Measurements from ENCODE around the gene HNRNPUL2. TPM values are rescaled to one million over a fixed set of nuclear protein-coding genes. Genes with fewer than 3 reads are reported as not detected.

Gene HNRNPUL2
- total and polyA plus RNA-seq, 2 of the 8 experiments (the other 6 are each of a cell fraction or from before 2014, with no cell fraction given): 14.9 to 46.4 TPM

DNA sequence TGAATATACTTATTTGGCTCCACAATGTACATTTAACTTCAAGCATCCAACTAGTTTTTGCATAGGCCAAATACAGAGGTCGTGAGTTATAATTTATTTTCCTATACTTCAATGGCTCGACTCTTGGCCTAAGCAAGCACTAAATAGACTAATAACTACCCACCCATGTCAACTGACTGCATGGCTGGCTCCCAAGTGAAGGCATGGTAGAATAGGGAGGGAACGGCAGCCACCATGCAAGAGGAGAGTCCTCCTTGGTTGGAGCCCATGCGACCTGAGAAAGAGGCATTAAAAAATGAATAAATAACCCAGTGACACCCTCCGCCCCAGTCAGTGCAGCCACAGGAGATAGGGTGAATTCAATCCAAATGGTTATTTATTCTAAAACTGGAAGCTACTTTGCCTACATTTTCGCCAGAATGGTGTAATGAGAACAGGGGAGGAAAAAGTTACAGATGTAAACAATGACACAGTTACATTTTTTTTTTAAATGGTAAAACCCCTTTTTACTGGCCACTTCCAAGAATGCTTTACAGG, 14.9 kb downstream of the HNRNPUL2 start:
- H4K8ac ChIP-seq (ENCODE audit: extremely low read depth, insufficient read depth, low read length): no peak overlapping the region
- POLR2A ChIA-PET (ENCODE audit: partially characterized antibody): interaction anchor here (1.0 to 61.4 kb wide), 5 partner anchors 11 to 58 kb away, joined by 3 to 2041 read pairs (median 5); partner anchors contain the start of genes C11orf98, CSKMT, GANAB and HNRNPUL2

More for the DNA sequence above, 14.9 kb downstream of the HNRNPUL2 start:
- H3K56ac ChIP-seq (replicated peaks; ENCODE audit: insufficient read length, low read depth, low read length): no peak overlapping the region
- H3K9me3 ChIP-seq (ENCODE audit: insufficient read depth in 2 of 2, low read depth in 1 of 2, low read length in 1 of 2): no peaks in the 10 kb centered on the region
- H3K79me2 ChIP-seq (ENCODE audit: control insufficient read depth in 1 of 2, insufficient read depth in 2 of 2, low read length in 2 of 2): peaks cover 0 to 11% of the 10 kb centered on the region in 2 experiments; a peak in 2 of 4 replicates
- H3K23ac ChIP-seq (ENCODE audit: insufficient read length): no peak overlapping the region
- no peak overlapping the region for H2BK15ac ChIP-seq (ENCODE audit: low read length)
- TF ChIP-seq GABPA (IDR thresholded peaks at IDR 0.05; ENCODE audit: borderline replicate concordance, insufficient read depth, low read length) (no peak), POU5F1 (IDR thresholded peaks at IDR 0.05; ENCODE audit: low read depth, low read length) (no peak), ZNF274 (IDR thresholded peaks at IDR 0.05; ENCODE audit: borderline replicate concordance, extremely low read depth, low read length) (no peak), EGR1 (IDR thresholded peaks at IDR 0.05; ENCODE audit: borderline replicate concordance, low read depth, low read length) (no peak)
- TF ChIP-seq, protein P1, sequence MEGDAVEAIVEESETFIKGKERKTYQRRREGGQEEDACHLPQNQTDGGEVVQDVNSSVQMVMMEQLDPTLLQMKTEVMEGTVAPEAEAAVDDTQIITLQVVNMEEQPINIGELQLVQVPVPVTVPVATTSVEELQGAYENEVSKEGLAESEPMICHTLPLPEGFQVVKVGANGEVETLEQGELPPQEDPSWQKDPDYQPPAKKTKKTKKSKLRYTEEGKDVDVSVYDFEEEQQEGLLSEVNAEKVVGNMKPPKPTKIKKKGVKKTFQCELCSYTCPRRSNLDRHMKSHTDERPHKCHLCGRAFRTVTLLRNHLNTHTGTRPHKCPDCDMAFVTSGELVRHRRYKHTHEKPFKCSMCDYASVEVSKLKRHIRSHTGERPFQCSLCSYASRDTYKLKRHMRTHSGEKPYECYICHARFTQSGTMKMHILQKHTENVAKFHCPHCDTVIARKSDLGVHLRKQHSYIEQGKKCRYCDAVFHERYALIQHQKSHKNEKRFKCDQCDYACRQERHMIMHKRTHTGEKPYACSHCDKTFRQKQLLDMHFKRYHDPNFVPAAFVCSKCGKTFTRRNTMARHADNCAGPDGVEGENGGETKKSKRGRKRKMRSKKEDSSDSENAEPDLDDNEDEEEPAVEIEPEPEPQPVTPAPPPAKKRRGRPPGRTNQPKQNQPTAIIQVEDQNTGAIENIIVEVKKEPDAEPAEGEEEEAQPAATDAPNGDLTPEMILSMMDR (IDR thresholded peaks at IDR 0.05; ENCODE audit: control extremely low read depth in 1 of 3, insufficient read depth in 1 of 3, low read depth in 1 of 3, low read length in 3 of 3): no peak
- no peak overlapping the region for H3K4me3 ChIP-seq (ENCODE audit: extremely low read depth in 1 of 4, insufficient read depth in 2 of 4, low read depth in 3 of 4, low read length in 4 of 4)
- H2BK12ac ChIP-seq (ENCODE audit: low read depth, low read length): no peak overlapping the region
- no peak overlapping the region for H2BK5ac ChIP-seq (ENCODE audit: low read depth, low read length)
- H3K14ac ChIP-seq (ENCODE audit: insufficient read length): no peak overlapping the region
- H3K79me1 ChIP-seq (ENCODE audit: low read depth, low read length): no peaks in the 10 kb centered on the region; the same call in 1 of the 2 replicates
- no peak overlapping the region for H2AK5ac ChIP-seq (ENCODE audit: low read depth, low read length)
- no peaks in the 10 kb centered on the region; a peak in 1 of 7 replicates for H3K27me3 ChIP-seq (replicated peaks in 1 of 4; ENCODE audit: control insufficient read depth in 3 of 4, extremely low read depth in 1 of 4, insufficient read depth in 3 of 4, low read length in 3 of 4)
- H3K23me2 ChIP-seq (ENCODE audit: low read depth, low read length): peaks cover 8% of the 10 kb centered on the region
- H3K4me2 ChIP-seq (ENCODE audit: insufficient read depth in 1 of 2, low read depth in 2 of 2, low read length in 2 of 2): no peak overlapping the region
- H4K20me1 ChIP-seq (replicated peaks in 1 of 2; ENCODE audit: control insufficient read depth in 1 of 2, insufficient read depth in 2 of 2, low read length in 2 of 2): peaks cover 0 to 3% of the 10 kb centered on the region in 2 experiments
- DNase-seq (ENCODE audit: low read depth in 1 of 2, low spot score in 2 of 2) (no peak), FAIRE-seq (no peak)
- H3K9ac ChIP-seq (replicated peaks in 1 of 4; ENCODE audit: extremely low read depth in 1 of 4, low read depth in 3 of 4, low read length in 3 of 4): no peak overlapping the region
- no peak overlapping the region for H2BK120ac ChIP-seq (replicated peaks; ENCODE audit: low read depth, low read length)
- 92% methylated on average over 6 of the region's 6 CpGs; no CpG with 5 or more reads in 1 of the 2 experiments for WGBS, 2 experiments (ENCODE audit: extremely low coverage in 1 of 2, insufficient coverage in 1 of 2, insufficient read length in 1 of 2, insufficient replicate concordance in 2 of 2, low coverage in 1 of 2, low lambda C conversion rate in 2 of 2, missing lambda C conversion rate in 1 of 2)
- no peak overlapping the region for H2AFZ ChIP-seq (ENCODE audit: low read length)
- H3K4me1 ChIP-seq (replicated peaks in 1 of 4; ENCODE audit: control insufficient read depth in 3 of 4, insufficient read depth in 4 of 4, low read length in 3 of 4): peaks cover 7 to 36% (median 16%) of the 10 kb centered on the region in 4 experiments
- H4K5ac ChIP-seq (ENCODE audit: insufficient read length, low read depth, low read length): no peak overlapping the region
- no peak overlapping the region for H2BK20ac ChIP-seq (ENCODE audit: low read length)
- H3K27ac ChIP-seq (ENCODE audit: low read depth, low read length): no peak overlapping the region
- H3K4ac ChIP-seq (replicated peaks; ENCODE audit: insufficient read length, low read depth, low read length): no peak overlapping the region
- H3K36me3 ChIP-seq (ENCODE audit: control insufficient read depth in 2 of 4, insufficient read depth in 4 of 4, low read length in 3 of 4): peaks cover 26 to 67% (median 46%) of the 10 kb centered on the region in 4 experiments
- CTCF ChIA-PET (ENCODE audit: partially characterized antibody): interaction anchor here (0.6 to 4.0 kb wide), 3 partner anchors 11 to 57 kb away, joined by 3 to 26 read pairs (median 4); partner anchors contain the start of gene TAF6L
- no peak overlapping the region for H3K18ac ChIP-seq (ENCODE audit: extremely low read depth, low read length)
- no peak overlapping the region for H4K91ac ChIP-seq (replicated peaks; ENCODE audit: insufficient read length, low read length)
